Immature natural killer cell (primary cell): ENCODE data around the gene SLC25A18. TPM values are rescaled to one million over a fixed set of nuclear protein-coding genes. Genes with fewer than 3 reads are reported as not detected.
"Not testable (repeated sequence)": the region's sequence is repeated elsewhere in the genome, so short reads cannot be mapped to it uniquely, and the experiment has no call there.

Experiments used
- DNase-seq, 3 donors: peaks; one replicate each; pipeline ENCODE4 v3.0.0; 2022; ENCODE audit warnings: mixed read lengths in 1 of 3
- H3K27ac Mint-ChIP-seq, 6 donors: one replicate each; pipeline ENCODE4 v1.8.0; 2020; ENCODE audit warnings: mixed read lengths in 6 of 6, mild to moderate bottlenecking in 5 of 6, inconsistent platforms in 4 of 6, moderate library complexity in 3 of 6
- H3K27me3 Mint-ChIP-seq, 3 donors: one replicate each; pipeline ENCODE4 v1.8.0; 2020 to 2021; ENCODE audit warnings: low read depth in 3 of 3, mild to moderate bottlenecking in 3 of 3, mixed read lengths in 3 of 3, moderate library complexity in 3 of 3, inconsistent platforms in 1 of 3
- H3K36me3 Mint-ChIP-seq, 3 donors: one replicate each; pipeline ENCODE4 v1.8.0; 2020; ENCODE audit warnings: mixed read lengths in 3 of 3, inconsistent platforms in 2 of 3, mild to moderate bottlenecking in 2 of 3
- H3K4me1 Mint-ChIP-seq, 2 donors: one replicate each; pipeline ENCODE4 v1.8.0; 2020; ENCODE audit warnings: inconsistent platforms in 2 of 2, mild to moderate bottlenecking in 2 of 2, mixed read lengths in 2 of 2, moderate library complexity in 1 of 2
- H3K4me3 Mint-ChIP-seq, 5 donors: one replicate each; pipeline ENCODE4 v1.8.0; 2020; ENCODE audit warnings: mild to moderate bottlenecking in 5 of 5, mixed read lengths in 5 of 5, inconsistent platforms in 3 of 5, moderate library complexity in 3 of 5
- H3K9me3 Mint-ChIP-seq, 6 donors: one replicate each; pipeline ENCODE4 v1.8.0; 2020; ENCODE audit warnings: mild to moderate bottlenecking in 6 of 6, mixed read lengths in 6 of 6, inconsistent platforms in 4 of 6, moderate library complexity in 3 of 6
- polyA plus RNA-seq, 3 donors: library from polyadenylated mRNA; unstranded; fragments of 300-500 nt; fragmentation: Illumina TruSeq; gene quantifications; one replicate each; pipeline ENCODE4 v1.2.3, GENCODE V29; 2021

SLC25A18 gene
- under 1 TPM in 1 of 3 donors, not detected in 2; 0.17 TPM for polyA plus RNA-seq

- H3K27ac Mint-ChIP-seq = no peak within 1 kb of the TSS
- no peak for DNase-seq
These were observed at the start of gene SLC25A18 for GRCh38 chr22:17562906-17563870. TSS of gene SLC25A18 (plus strand) at chr22:17563498. CDS start at chr22:17579945, 16,447 bp downstream.

DNA sequence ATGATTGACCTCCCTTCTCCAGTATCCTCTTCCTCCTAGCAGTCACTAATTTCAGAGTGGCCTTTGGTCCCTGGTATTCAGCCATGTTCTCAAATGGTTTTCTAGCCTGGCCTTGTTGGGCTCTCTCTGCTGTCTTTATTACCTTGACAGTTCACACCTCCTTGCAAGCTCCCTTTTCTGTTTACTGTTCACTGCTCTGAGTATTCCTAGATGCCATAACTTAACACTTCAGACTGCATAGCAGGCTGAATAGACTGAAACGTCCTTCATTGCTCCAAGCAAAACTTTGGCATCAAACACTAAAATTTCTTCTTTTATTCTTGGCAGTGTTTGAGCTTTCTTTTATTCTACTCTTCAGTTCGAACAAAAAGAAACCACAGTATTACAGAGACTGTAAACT lies 49.7 kb upstream of the SLC25A18 start:
- no peak overlapping the region for H3K27ac Mint-ChIP-seq
- no peaks in the 10 kb centered on the region for H3K4me1 Mint-ChIP-seq
- no peaks in the 10 kb centered on the region for H3K9me3 Mint-ChIP-seq
- no peaks in the 10 kb centered on the region for H3K36me3 Mint-ChIP-seq
- peaks cover 4 to 7% (median 6%) of the 10 kb centered on the region in 3 donors for H3K27me3 Mint-ChIP-seq
- H3K4me3 Mint-ChIP-seq = no peak overlapping the region
- no peak for DNase-seq

More at GRCh38 chr22:17562906-17563870, at the start of gene SLC25A18:
- peaks cover 0 to 10% (median 3%) of the 10 kb centered on the region in 3 donors for H3K27me3 Mint-ChIP-seq
- no peaks in the 10 kb centered on the region for H3K4me1 Mint-ChIP-seq
- no peak within 1 kb of the TSS for H3K4me3 Mint-ChIP-seq
- H3K9me3 Mint-ChIP-seq = no peaks in the 10 kb centered on the region
- no peaks in the 10 kb centered on the region for H3K36me3 Mint-ChIP-seq

GRCh38 chr22:17514084-17514483 lies 49.2 kb upstream of the SLC25A18 start:
- Mint-ChIP-seq H3K27ac (no peak overlapping the region), H3K27me3 (peaks cover 4 to 7% (median 6%) of the 10 kb centered on the region in 3 donors), H3K9me3 (no peaks in the 10 kb centered on the region), H3K36me3 (no peaks in the 10 kb centered on the region), H3K4me1 (no peaks in the 10 kb centered on the region), H3K4me3 (no peak overlapping the region)
- no peak for DNase-seq

DNA sequence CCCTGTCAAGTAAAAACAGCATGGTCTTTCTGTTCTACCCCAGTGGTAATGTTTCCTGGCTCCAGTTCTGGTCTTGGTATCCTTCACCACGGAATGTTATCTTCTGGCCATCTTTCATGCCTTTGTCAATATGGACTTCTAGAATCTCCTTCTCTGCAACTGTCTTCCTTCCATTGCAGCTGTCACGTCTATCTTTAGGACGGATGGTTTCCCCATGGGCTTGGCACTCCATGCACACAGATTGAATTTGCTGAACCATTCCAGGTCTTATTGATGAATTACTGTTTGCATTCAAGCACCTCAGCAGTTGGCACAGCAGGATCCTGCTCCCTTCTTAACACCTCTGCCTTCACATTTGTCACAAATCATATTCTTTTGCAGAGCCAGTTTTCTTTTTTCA lies 44.9 kb upstream of the SLC25A18 start:
- Mint-ChIP-seq H3K27me3 (peaks cover 5 to 8% (median 6%) of the 10 kb centered on the region in 3 donors), H3K36me3 (no peaks in the 10 kb centered on the region), H3K9me3 (no peaks in the 10 kb centered on the region), H3K27ac (no peak overlapping the region), H3K4me1 (no peaks in the 10 kb centered on the region), H3K4me3 (no peak overlapping the region)
- DNase-seq = no peak

DNA sequence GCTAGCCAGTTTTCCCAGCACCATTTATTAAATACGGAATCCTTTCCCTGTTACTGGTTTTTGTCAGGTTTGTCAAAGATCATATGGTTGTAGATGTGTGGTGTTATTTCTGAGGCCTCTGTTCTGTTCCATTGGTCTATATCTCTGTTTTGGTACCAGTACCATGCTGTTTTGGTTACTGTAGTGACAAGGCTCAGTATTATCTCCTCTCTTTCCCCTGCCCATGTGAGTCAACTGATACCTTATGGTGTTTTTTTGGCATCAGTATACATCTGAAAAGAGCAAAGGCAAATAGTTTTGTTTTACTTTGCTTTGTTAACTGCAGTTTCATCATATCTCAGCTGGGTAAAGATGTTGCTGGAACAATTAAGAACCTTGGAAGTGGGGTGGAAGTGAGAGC lies 41.3 kb upstream of the SLC25A18 start:
- not testable (repeated sequence) for H3K36me3 Mint-ChIP-seq, H3K9me3 Mint-ChIP-seq, H3K27ac Mint-ChIP-seq, H3K27me3 Mint-ChIP-seq, H3K4me3 Mint-ChIP-seq, DNase-seq, H3K4me1 Mint-ChIP-seq

GRCh38 chr22:17523925-17524324 lies 39.4 kb upstream of the SLC25A18 start:
- DNase-seq = no peak
- Mint-ChIP-seq H3K36me3 (no peaks in the 10 kb centered on the region), H3K27me3 (peaks cover 1 to 11% (median 3%) of the 10 kb centered on the region in 3 donors), H3K4me1 (no peaks in the 10 kb centered on the region), H3K27ac (no peak overlapping the region), H3K4me3 (no peak overlapping the region), H3K9me3 (no peaks in the 10 kb centered on the region)

- H3K27ac Mint-ChIP-seq = no peak overlapping the region
- H3K4me1 Mint-ChIP-seq = no peaks in the 10 kb centered on the region
- no peaks in the 10 kb centered on the region for H3K9me3 Mint-ChIP-seq
- H3K27me3 Mint-ChIP-seq = peaks cover 0 to 7% (median 4%) of the 10 kb centered on the region in 3 donors
- no peak overlapping the region for H3K4me3 Mint-ChIP-seq
- H3K36me3 Mint-ChIP-seq = no peaks in the 10 kb centered on the region
- no peak for DNase-seq
These were observed 27.0 kb upstream of the SLC25A18 start for GRCh38 chr22:17536269-17536668.

GRCh38 chr22:17537155-17537554 lies 26.1 kb upstream of the SLC25A18 start:
- H3K27ac Mint-ChIP-seq = no peak overlapping the region
- no peak overlapping the region for H3K4me3 Mint-ChIP-seq
- H3K27me3 Mint-ChIP-seq = peaks cover 0 to 7% (median 4%) of the 10 kb centered on the region in 3 donors
- H3K36me3 Mint-ChIP-seq = no peaks in the 10 kb centered on the region
- H3K9me3 Mint-ChIP-seq = no peaks in the 10 kb centered on the region
- H3K4me1 Mint-ChIP-seq = no peaks in the 10 kb centered on the region
- DNase-seq = no peak

GRCh38 chr22:17540481-17540880 lies 22.8 kb upstream of the SLC25A18 start:
- no peak overlapping the region for H3K27ac Mint-ChIP-seq

GRCh38 chr22:17541476-17541875 lies 21.8 kb upstream of the SLC25A18 start:
- no peaks in the 10 kb centered on the region for H3K4me1 Mint-ChIP-seq
- H3K27me3 Mint-ChIP-seq = peaks cover 0 to 4% (median 3%) of the 10 kb centered on the region in 3 donors
- H3K4me3 Mint-ChIP-seq = no peak overlapping the region
- H3K9me3 Mint-ChIP-seq = no peaks in the 10 kb centered on the region
- no peak overlapping the region for H3K27ac Mint-ChIP-seq
- H3K36me3 Mint-ChIP-seq = no peaks in the 10 kb centered on the region
- no peak for DNase-seq

More at GRCh38 chr22:17540481-17540880, 22.8 kb upstream of the SLC25A18 start:
- Mint-ChIP-seq H3K36me3 (no peaks in the 10 kb centered on the region), H3K4me1 (no peaks in the 10 kb centered on the region), H3K9me3 (no peaks in the 10 kb centered on the region), H3K27me3 (peaks cover 0 to 4% (median 3%) of the 10 kb centered on the region in 3 donors), H3K4me3 (no peak overlapping the region)
- no peak for DNase-seq

DNA sequence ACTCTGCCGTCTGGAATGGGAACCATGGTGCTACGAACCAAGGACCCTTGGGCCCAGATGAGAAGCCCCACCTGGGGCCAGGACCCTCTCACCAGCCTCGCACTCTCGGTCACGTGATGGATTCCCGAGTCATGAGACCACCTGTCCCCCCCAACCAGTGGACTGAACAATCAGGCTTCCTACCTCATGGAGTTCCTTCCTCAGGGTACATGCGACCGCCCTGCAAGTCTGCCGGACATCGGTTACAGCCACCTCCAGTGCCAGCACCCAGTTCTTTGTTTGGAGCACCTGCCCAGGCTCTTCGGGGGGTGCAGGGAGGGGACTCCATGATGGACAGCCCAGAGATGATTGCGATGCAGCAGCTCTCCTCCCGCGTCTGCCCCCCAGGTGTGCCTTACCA lies 20.8 kb upstream of the SLC25A18 start:
- H3K36me3 Mint-ChIP-seq = no peaks in the 10 kb centered on the region
- H3K27me3 Mint-ChIP-seq = peaks cover 0 to 4% (median 3%) of the 10 kb centered on the region in 3 donors
- H3K4me3 Mint-ChIP-seq = no peak overlapping the region
- no peak for DNase-seq
- no peak overlapping the region for H3K27ac Mint-ChIP-seq
- no peaks in the 10 kb centered on the region for H3K4me1 Mint-ChIP-seq
- H3K9me3 Mint-ChIP-seq = no peaks in the 10 kb centered on the region

GRCh38 chr22:17548010-17548755 lies 15.1 kb upstream of the SLC25A18 start:
- Mint-ChIP-seq H3K27ac (no peak overlapping the region), H3K27me3 (peaks cover 2 to 5% (median 4%) of the 10 kb centered on the region in 3 donors), H3K9me3 (no peaks in the 10 kb centered on the region), H3K4me3 (no peak overlapping the region), H3K4me1 (no peaks in the 10 kb centered on the region), H3K36me3 (no peaks in the 10 kb centered on the region)
- DNase-seq = no peak

GRCh38 chr22:17548756-17549035 lies 14.6 kb upstream of the SLC25A18 start:
- Mint-ChIP-seq H3K36me3 (no peaks in the 10 kb centered on the region), H3K27ac (no peak overlapping the region), H3K9me3 (no peaks in the 10 kb centered on the region), H3K27me3 (peaks cover 2 to 5% (median 4%) of the 10 kb centered on the region in 3 donors), H3K4me3 (no peak overlapping the region), H3K4me1 (no peaks in the 10 kb centered on the region)
- DNase-seq = no peak

- Mint-ChIP-seq H3K4me1 (no peaks in the 10 kb centered on the region), H3K9me3 (no peaks in the 10 kb centered on the region), H3K27me3 (peaks cover 2 to 5% (median 4%) of the 10 kb centered on the region in 3 donors), H3K27ac (no peak overlapping the region), H3K4me3 (no peak overlapping the region), H3K36me3 (no peaks in the 10 kb centered on the region)
- no peak for DNase-seq
These were observed 14.1 kb upstream of the SLC25A18 start for GRCh38 chr22:17549183-17549582.
